ENCODE results near the gene ZDHHC7. TPM values are rescaled to one million over a fixed set of nuclear protein-coding genes. Genes with fewer than 3 reads are reported as not detected.

The ZDHHC7 gene
- total RNA-seq, 1 donor from 2014 or later: 68.7 TPM

DNA sequence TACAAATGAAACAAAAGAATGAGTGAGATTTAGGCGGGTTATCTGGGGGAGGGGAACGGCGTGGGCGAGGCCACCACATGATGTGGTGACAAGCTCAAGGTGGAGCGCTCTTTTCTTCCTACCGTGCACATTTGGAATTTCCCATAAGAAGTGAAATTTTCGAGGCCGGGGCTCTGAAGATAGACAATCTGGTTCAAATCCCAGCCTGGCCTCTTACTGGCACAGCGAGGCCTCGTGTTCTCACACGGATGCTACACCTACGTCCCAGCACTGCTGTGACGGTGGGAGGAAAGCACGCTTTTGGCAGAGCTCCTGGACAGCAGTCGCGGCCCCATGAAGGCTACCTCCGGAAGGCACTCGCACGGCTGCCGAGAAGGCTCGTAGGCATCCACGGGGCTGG, 25.2 kb downstream of the ZDHHC7 start:
- peaks cover 28% of the 10 kb centered on the region for H3K36me3 ChIP-seq (ENCODE audit: control insufficient read depth, insufficient read depth, low read length)
- DNase-seq (ENCODE audit: low read depth): peak; percentile 48

GRCh38 chr16:84985079-84986065, 26.0 kb downstream of the ZDHHC7 start:
- TF ChIP-seq, protein P1, sequence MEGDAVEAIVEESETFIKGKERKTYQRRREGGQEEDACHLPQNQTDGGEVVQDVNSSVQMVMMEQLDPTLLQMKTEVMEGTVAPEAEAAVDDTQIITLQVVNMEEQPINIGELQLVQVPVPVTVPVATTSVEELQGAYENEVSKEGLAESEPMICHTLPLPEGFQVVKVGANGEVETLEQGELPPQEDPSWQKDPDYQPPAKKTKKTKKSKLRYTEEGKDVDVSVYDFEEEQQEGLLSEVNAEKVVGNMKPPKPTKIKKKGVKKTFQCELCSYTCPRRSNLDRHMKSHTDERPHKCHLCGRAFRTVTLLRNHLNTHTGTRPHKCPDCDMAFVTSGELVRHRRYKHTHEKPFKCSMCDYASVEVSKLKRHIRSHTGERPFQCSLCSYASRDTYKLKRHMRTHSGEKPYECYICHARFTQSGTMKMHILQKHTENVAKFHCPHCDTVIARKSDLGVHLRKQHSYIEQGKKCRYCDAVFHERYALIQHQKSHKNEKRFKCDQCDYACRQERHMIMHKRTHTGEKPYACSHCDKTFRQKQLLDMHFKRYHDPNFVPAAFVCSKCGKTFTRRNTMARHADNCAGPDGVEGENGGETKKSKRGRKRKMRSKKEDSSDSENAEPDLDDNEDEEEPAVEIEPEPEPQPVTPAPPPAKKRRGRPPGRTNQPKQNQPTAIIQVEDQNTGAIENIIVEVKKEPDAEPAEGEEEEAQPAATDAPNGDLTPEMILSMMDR (IDR thresholded peaks at IDR 0.05; ENCODE audit: insufficient read depth, low read length, severe bottlenecking): no peak
- DNase-seq (ENCODE audit: low read depth) (peak; percentile 83), FAIRE-seq (no peak)
- peaks cover 27% of the 10 kb centered on the region for H3K36me3 ChIP-seq (ENCODE audit: control insufficient read depth, insufficient read depth, low read length)
- H3K4me3 ChIP-seq (ENCODE audit: low read depth, low read length): no peak overlapping the region
- H3K27me3 ChIP-seq (ENCODE audit: control insufficient read depth, insufficient read depth, low read length): no peaks in the 10 kb centered on the region

More for the DNA sequence above, 25.2 kb downstream of the ZDHHC7 start:
- Histone ChIP-seq H3K27me3 (ENCODE audit: control insufficient read depth, insufficient read depth, low read length) (no peaks in the 10 kb centered on the region), H3K4me3 (ENCODE audit: low read depth, low read length) (no peak overlapping the region)
- no peak for FAIRE-seq
- TF ChIP-seq, protein P1 (IDR thresholded peaks at IDR 0.05; ENCODE audit: insufficient read depth, low read length, severe bottlenecking): no peak

DNA sequence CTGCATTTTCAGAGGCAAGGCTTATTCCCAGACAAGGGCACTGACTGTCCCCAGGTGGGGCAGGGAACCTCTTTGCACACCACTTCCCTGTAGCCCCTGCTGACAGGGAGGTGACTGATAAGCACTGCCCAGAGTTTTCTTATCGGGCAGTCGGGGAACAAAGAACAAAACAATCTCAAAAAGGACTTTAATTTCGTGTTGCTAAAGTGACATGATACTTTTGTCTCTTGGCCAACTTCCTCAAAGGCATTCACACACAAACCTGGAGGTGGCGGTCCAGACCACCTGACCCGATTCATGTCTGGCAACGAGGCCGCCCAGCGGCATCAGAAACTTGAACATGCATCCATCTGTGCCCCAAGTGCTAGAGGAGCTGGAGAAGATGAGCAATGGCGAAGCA, 28.9 kb downstream of the ZDHHC7 start:
- no peak for DNase-seq (ENCODE audit: low read depth)
- Histone ChIP-seq H3K27me3 (ENCODE audit: control insufficient read depth, insufficient read depth, low read length) (no peaks in the 10 kb centered on the region), H3K36me3 (ENCODE audit: control insufficient read depth, insufficient read depth, low read length) (peaks cover 20% of the 10 kb centered on the region), H3K4me3 (ENCODE audit: low read depth, low read length) (no peak overlapping the region)
- TF ChIP-seq, protein P1 (IDR thresholded peaks at IDR 0.05; ENCODE audit: insufficient read depth, low read length, severe bottlenecking): peak; percentile 39
- no peak for FAIRE-seq

- FAIRE-seq: no peak
Observed at GRCh38 chr16:84979516-84979915, 31.8 kb downstream of the ZDHHC7 start.

DNA sequence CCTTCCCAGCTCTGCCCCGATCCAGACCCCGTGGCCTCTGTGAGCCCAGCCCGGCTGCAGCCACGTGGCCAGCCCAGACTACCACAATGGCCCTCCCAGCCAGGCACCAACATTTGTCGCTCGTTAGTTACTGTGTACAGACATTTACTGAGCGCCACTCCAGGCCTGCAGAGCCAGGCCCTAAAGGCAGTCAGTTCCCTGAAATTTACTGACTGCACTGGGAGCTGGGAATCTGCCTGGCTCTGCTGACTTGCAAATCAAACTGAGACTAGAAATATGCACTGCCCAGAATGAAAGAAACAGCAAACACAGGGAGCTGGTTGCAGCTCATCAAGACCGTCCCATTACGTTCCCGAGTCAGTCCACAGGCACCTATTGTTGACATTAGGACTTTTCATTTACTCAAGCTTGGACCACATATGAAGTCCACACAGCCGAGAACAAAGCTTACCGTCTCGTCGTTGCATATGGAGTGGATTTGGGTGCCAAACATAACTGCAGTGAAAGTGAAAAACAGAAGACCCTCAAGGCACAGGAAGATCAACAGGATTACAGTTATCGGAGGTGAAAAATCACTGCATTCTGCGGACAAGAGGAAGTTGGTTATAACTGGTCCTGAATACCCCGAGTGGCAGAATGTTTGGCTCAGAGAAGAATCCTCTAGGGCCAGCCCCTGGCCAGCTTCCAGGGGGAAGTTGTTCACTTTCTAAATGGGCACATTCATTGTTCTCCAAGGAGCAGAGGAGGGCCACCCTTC, 34.5 kb downstream of the ZDHHC7 start:
- H3K36me3 ChIP-seq (ENCODE audit: control insufficient read depth, insufficient read depth, low read length): peaks cover 33% of the 10 kb centered on the region
- TF ChIP-seq, protein P1 (IDR thresholded peaks at IDR 0.05; ENCODE audit: insufficient read depth, low read length, severe bottlenecking): no peak
- FAIRE-seq: no peak
- H3K4me3 ChIP-seq (ENCODE audit: low read depth, low read length): no peak overlapping the region
- DNase-seq (ENCODE audit: low read depth): no peak
- no peaks in the 10 kb centered on the region for H3K27me3 ChIP-seq (ENCODE audit: control insufficient read depth, insufficient read depth, low read length)

More at GRCh38 chr16:84979516-84979915, 31.8 kb downstream of the ZDHHC7 start:
- Histone ChIP-seq H3K27me3 (ENCODE audit: control insufficient read depth, insufficient read depth, low read length) (no peaks in the 10 kb centered on the region), H3K4me3 (ENCODE audit: low read depth, low read length) (no peak overlapping the region), H3K36me3 (ENCODE audit: control insufficient read depth, insufficient read depth, low read length) (peaks cover 39% of the 10 kb centered on the region)
- peak; percentile 73 for DNase-seq (ENCODE audit: low read depth)
- TF ChIP-seq, protein P1 (IDR thresholded peaks at IDR 0.05; ENCODE audit: insufficient read depth, low read length, severe bottlenecking): no peak

Data from bronchial epithelial cell (primary cell).